ENCODE results near the gene CMYA5.

CMYA5 gene

GRCh38 chr5:79800979-79801827, 111.6 kb downstream of the CMYA5 start:
- DNase-seq = no peak

GRCh38 chr5:79802406-79802805, 112.8 kb downstream of the CMYA5 start:
- DNase-seq = no peak

GRCh38 chr5:79803007-79803406, 113.4 kb downstream of the CMYA5 start:
- DNase-seq = no peak

GRCh38 chr5:79806741-79807140, 117.1 kb downstream of the CMYA5 start:
- no peak for DNase-seq

- DNase-seq = no peak
These were observed 120.1 kb downstream of the CMYA5 start for GRCh38 chr5:79809743-79810142.

GRCh38 chr5:79811081-79811480, 121.4 kb downstream of the CMYA5 start:
- DNase-seq = no peak

GRCh38 chr5:79811904-79812303, 122.3 kb downstream of the CMYA5 start:
- DNase-seq = no peak

GRCh38 chr5:79814699-79815098, 125.1 kb downstream of the CMYA5 start:
- no peak for DNase-seq

- DNase-seq = no peak
These were observed 126.4 kb downstream of the CMYA5 start for GRCh38 chr5:79816014-79816413.

- DNase-seq = no peak
These were observed 131.0 kb downstream of the CMYA5 start for GRCh38 chr5:79820648-79821047.

- no peak for DNase-seq
These were observed 134.8 kb downstream of the CMYA5 start for GRCh38 chr5:79824444-79824843.

- no peak for DNase-seq
These were observed 136.2 kb downstream of the CMYA5 start for GRCh38 chr5:79825802-79826201.

- DNase-seq = no peak
These were observed 137.6 kb downstream of the CMYA5 start for GRCh38 chr5:79827159-79827629.

- DNase-seq = no peak
These were observed 139.6 kb downstream of the CMYA5 start for GRCh38 chr5:79829260-79829659.

GRCh38 chr5:79831381-79832309, 142.0 kb downstream of the CMYA5 start:
- DNase-seq = no peak

- DNase-seq = no peak
These were observed 143.3 kb downstream of the CMYA5 start for GRCh38 chr5:79832911-79833310.

- no peak for DNase-seq
These were observed 144.6 kb downstream of the CMYA5 start for GRCh38 chr5:79834098-79834753.

- no peak for DNase-seq
These were observed 145.4 kb downstream of the CMYA5 start for GRCh38 chr5:79834754-79835714.

GRCh38 chr5:79837761-79838551, 148.3 kb downstream of the CMYA5 start:
- no peak for DNase-seq

- no peak for DNase-seq
These were observed 150.7 kb downstream of the CMYA5 start for GRCh38 chr5:79840084-79840990.
